CD4-positive, CD25-positive, alpha-beta regulatory T cell (primary cell): ENCODE data around the gene SLC39A1. TPM values are rescaled to one million over a fixed set of nuclear protein-coding genes. Genes with fewer than 3 reads are reported as not detected.

Experiments used
- ATAC-seq, 2 donors: fragments of 150-1000 bp; cut with Tn5 transposase; one replicate each; pipeline ENCODE4 v1.10.0; 2021; ENCODE audit warnings: low read depth in 2 of 2, moderate number of reproducible peaks in 2 of 2, moderate library complexity in 1 of 2
- DNase-seq, 3 donors: peaks; one replicate each; pipeline versions ENCODE4 v3.0.0 to v3.0.0-alpha.2; 2012 to 2022; ENCODE audit warnings: mixed read lengths in 1 of 3
- H3K27ac ChIP-seq: one replicate; pipeline ENCODE4 v1.7.0; 2013; ENCODE audit warnings: mild to moderate bottlenecking, low read length; ENCODE audit not compliant: insufficient read depth, poor library complexity, severe bottlenecking
- H3K27me3 ChIP-seq: one replicate; pipeline ENCODE4 v1.7.0; 2013; ENCODE audit warnings: low read length; ENCODE audit not compliant: control insufficient read depth, insufficient read depth
- H3K36me3 ChIP-seq: one replicate; pipeline ENCODE4 v1.7.0; 2013; ENCODE audit warnings: mild to moderate bottlenecking, low read length, moderate library complexity; ENCODE audit not compliant: control insufficient read depth, insufficient read depth
- H3K4me1 ChIP-seq: 2 replicates; pipeline ENCODE4 v1.7.0; 2013; ENCODE audit warnings: mild to moderate bottlenecking, low read length; ENCODE audit not compliant: insufficient read depth, control insufficient read depth, poor library complexity, severe bottlenecking
- H3K4me3 ChIP-seq: one replicate; pipeline ENCODE4 v1.7.0; 2013; ENCODE audit warnings: low read depth, mild to moderate bottlenecking, low read length, moderate library complexity
- H3K9me3 ChIP-seq, 2 experiments: 1 replicate in 1 of 2; 2 replicates in 1 of 2; pipeline ENCODE4 v1.7.0; 2013; ENCODE audit warnings: low read length in 2 of 2, mild to moderate bottlenecking in 1 of 2, moderate library complexity in 1 of 2; ENCODE audit not compliant: control insufficient read depth in 2 of 2
- H3K27ac Mint-ChIP-seq, 3 donors: one replicate each; pipeline ENCODE4 v1.8.0; 2020 to 2022; ENCODE audit warnings: mild to moderate bottlenecking in 3 of 3, mixed read lengths in 3 of 3, moderate library complexity in 2 of 3
- H3K27me3 Mint-ChIP-seq: one replicate; pipeline ENCODE4 v1.8.0; 2022; ENCODE audit warnings: mild to moderate bottlenecking, mixed read lengths
- H3K36me3 Mint-ChIP-seq: one replicate; pipeline ENCODE4 v1.8.0; 2020; ENCODE audit warnings: mixed read lengths
- H3K4me1 Mint-ChIP-seq, 4 donors: one replicate each; pipeline ENCODE4 v1.8.0; 2020 to 2022; ENCODE audit warnings: mixed read lengths in 4 of 4, mild to moderate bottlenecking in 1 of 4
- H3K4me3 Mint-ChIP-seq, 4 donors: one replicate each; pipeline ENCODE4 v1.8.0; 2020 to 2022; ENCODE audit warnings: mild to moderate bottlenecking in 4 of 4, mixed read lengths in 4 of 4, moderate library complexity in 3 of 4
- H3K9me3 Mint-ChIP-seq, 7 donors: one replicate each; pipeline ENCODE4 v1.8.0; 2020 to 2022; ENCODE audit warnings: mixed read lengths in 7 of 7, mild to moderate bottlenecking in 3 of 7, moderate library complexity in 2 of 7
- polyA plus RNA-seq, 4 donors: library from polyadenylated mRNA; unstranded; fragments of 300-500 nt; fragmentation: Illumina TruSeq; gene quantifications; one replicate each; pipeline ENCODE4 v1.2.3, GENCODE V29; 2021
- total RNA-seq: library from RNA; stranded (reverse); gene quantifications from one replicate; pipeline ENCODE4 v1.2.3, GENCODE V29; 2022

The SLC39A1 gene
- total and polyA plus RNA-seq, 5 donors from 2014 or later, result 15.8 to 42.1 (median 35.0) TPM

DNA sequence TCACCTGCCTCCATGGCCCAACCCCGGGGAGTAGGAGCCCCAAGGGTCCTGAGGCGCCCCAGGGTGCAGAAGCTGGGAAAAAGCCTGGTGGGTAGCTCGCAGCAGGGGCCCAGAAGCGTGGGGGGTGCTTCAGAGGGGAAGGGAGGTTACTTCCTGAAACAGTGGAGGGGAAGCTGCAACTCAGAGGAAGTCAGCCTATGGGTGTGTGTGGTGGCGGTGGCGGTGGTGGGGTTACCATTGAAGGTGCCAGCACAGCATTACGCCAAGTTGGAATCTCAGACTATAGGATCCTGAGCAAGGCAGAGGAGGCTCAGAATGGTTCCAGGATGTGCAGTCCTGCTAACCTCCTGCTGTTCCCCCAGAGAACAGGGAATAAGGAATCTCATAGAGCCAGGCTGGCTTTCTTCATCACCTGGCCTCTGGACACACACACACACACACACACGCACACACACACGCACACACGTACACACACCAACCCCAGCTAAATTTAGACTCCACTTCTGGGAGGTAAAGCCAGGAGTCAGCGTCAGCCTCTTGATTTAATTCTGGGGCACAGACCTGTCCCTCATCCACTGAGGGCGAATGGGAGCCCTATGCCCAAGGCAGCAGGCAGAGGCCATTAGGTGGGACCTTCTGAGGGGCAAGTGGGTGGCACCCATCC is 18.1 kb downstream of the SLC39A1 start:
- Histone ChIP-seq H3K36me3 (peaks cover 54% of the 10 kb centered on the region), H3K4me3 (peak overlapping the region; percentile 91), H3K9me3 (no peaks in the 10 kb centered on the region), H3K4me1 (peaks cover 42% of the 10 kb centered on the region), H3K27ac (peak overlapping the region; percentile 91), H3K27me3 (no peaks in the 10 kb centered on the region)
- Mint-ChIP-seq H3K27me3 (peaks cover 6% of the 10 kb centered on the region), H3K9me3 (no peaks in the 10 kb centered on the region), H3K4me1 (peaks cover 0 to 48% (median 24%) of the 10 kb centered on the region in 4 donors), H3K27ac (peak overlapping the region; percentile 94 to 97 (median 95)), H3K4me3 (peak overlapping the region; percentile 95 to 99 (median 97)), H3K36me3 (peaks cover 24% of the 10 kb centered on the region)
- peak; percentile 66 to 76 for ATAC-seq
- peak; percentile 73 to 91 (median 86) for DNase-seq

DNA sequence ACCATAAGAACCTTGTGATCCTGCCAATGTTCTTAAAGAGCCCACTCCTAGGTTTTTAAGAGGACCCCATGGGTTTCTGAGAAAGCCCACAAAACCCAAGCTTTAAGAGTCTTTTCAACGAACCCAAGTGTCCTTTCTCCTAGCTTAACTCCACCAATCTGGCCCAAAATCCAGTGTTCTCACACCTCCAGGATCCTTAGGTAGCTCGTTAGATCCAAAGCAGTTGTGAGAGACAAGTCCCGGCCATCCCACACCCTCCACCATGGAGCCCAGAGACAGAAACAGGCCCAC is 18.6 kb downstream of the SLC39A1 start:
- Mint-ChIP-seq H3K9me3 (no peaks in the 10 kb centered on the region), H3K4me3 (peak overlapping the region; percentile 95 to 99 (median 97)), H3K36me3 (peaks cover 26% of the 10 kb centered on the region), H3K27me3 (peaks cover 6% of the 10 kb centered on the region), H3K4me1 (peaks cover 0 to 51% (median 22%) of the 10 kb centered on the region in 4 donors), H3K27ac (peak overlapping the region; percentile 94 to 97 (median 95))
- peak overlapping the region; percentile 91 for H3K27ac ChIP-seq
- peaks cover 42% of the 10 kb centered on the region for H3K4me1 ChIP-seq
- no peak for ATAC-seq
- H3K27me3 ChIP-seq, result no peaks in the 10 kb centered on the region
- DNase-seq, result no peak
- peaks cover 53% of the 10 kb centered on the region for H3K36me3 ChIP-seq
- H3K9me3 ChIP-seq, result no peaks in the 10 kb centered on the region
- peak overlapping the region; percentile 91 for H3K4me3 ChIP-seq

DNA sequence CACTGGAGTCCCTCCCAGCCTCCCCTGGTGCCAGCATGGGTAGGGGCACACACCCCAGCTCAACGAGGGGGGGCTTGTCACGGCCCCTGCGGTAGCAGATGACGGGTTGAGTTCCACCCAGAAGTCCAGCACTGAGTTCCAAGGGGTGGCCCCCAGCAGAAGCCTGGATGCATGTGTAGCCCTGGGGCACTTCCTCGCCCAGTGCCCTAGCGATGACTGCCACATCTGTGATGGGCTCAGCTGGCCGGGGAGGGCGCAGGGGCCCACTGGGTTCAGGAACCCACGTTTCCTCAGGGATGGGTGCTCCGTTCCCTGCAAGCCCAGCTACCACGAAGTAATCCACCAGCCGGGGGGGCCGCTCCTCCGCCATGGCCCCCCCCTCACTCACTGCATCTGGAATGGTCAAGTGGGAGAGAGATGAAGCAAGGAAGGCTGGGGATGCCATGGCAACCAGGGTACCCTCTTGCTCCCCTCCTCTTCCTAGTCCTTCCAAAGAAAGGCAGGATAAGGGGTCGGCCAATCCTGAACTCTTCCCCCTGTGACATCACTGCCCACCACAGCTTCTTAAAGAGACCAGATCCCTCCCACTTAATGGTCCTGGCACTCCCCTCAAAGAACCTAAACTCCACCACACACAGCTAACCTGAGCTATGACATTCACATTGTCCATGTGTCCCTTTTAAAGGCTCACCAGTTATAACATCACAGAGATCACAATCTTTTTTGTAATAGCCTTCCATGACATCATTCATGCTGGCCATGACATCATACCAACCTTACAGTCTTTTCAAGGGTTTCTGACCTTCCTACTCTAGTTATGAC is 19.1 kb downstream of the SLC39A1 start:
- no peak for ATAC-seq
- Mint-ChIP-seq H3K4me1 (peaks cover 0 to 52% (median 22%) of the 10 kb centered on the region in 4 donors), H3K9me3 (no peaks in the 10 kb centered on the region), H3K27ac (peak overlapping the region; percentile 94 to 97 (median 95)), H3K36me3 (peaks cover 31% of the 10 kb centered on the region), H3K4me3 (peak overlapping the region; percentile 95 to 99 (median 97)), H3K27me3 (peaks cover 6% of the 10 kb centered on the region)
- no peak for DNase-seq
- Histone ChIP-seq H3K36me3 (peaks cover 55% of the 10 kb centered on the region), H3K4me3 (peak overlapping the region; percentile 91), H3K27me3 (no peaks in the 10 kb centered on the region), H3K9me3 (no peaks in the 10 kb centered on the region), H3K4me1 (peaks cover 42% of the 10 kb centered on the region), H3K27ac (peak overlapping the region; percentile 91)

DNA sequence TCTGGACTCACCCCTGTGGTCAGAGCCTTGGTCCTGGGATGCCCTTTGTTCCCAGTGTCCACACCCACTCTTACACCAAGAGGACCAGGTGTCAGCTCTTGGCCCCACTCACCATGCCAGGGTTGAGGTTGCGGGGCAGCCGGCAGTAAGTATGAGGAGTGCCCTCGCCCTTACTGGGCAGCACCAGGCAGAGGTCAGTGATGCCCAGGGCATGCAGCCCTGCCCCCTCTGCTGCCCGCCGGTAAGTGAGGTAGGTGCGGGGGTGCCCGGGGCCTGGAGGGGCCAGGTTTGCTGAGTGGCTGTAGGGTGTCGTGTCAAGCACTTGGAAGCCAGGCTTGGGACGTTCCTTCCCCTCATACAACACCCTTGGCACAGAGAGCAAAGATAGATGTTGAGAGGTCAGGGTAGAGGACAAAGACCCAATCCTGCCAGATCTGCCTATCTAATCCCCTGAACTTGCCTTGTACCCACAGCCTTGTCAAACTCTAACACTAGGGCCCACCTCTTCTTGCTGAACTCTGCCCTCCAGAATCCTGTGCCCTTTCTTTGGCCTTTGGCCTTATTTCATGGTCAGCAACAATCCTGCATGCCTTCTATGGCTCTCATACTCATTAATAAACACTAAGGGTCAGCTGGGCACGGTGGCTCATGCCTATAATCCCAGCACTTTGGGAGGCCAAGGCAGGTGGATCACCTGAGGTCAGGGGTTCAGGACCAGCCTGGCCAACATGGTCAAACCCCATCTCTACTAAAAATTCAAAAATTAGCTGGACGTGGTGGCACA is 20.4 kb downstream of the SLC39A1 start:
- Histone ChIP-seq H3K4me3 (no peak overlapping the region), H3K9me3 (no peaks in the 10 kb centered on the region), H3K27me3 (no peaks in the 10 kb centered on the region), H3K4me1 (peaks cover 42% of the 10 kb centered on the region), H3K36me3 (peaks cover 49% of the 10 kb centered on the region), H3K27ac (peak overlapping the region; percentile 23)
- peak overlapping the region in 2 of 4 donors; percentile 11 to 76 for H3K4me3 Mint-ChIP-seq
- H3K9me3 Mint-ChIP-seq, result no peaks in the 10 kb centered on the region
- H3K27me3 Mint-ChIP-seq, result peaks cover 6% of the 10 kb centered on the region
- DNase-seq (no peak), ATAC-seq (no peak)
- peaks cover 0 to 58% (median 22%) of the 10 kb centered on the region in 4 donors for H3K4me1 Mint-ChIP-seq
- peak overlapping the region in 2 of 3 donors; percentile 83 to 97 for H3K27ac Mint-ChIP-seq
- H3K36me3 Mint-ChIP-seq, result peaks cover 38% of the 10 kb centered on the region

DNA sequence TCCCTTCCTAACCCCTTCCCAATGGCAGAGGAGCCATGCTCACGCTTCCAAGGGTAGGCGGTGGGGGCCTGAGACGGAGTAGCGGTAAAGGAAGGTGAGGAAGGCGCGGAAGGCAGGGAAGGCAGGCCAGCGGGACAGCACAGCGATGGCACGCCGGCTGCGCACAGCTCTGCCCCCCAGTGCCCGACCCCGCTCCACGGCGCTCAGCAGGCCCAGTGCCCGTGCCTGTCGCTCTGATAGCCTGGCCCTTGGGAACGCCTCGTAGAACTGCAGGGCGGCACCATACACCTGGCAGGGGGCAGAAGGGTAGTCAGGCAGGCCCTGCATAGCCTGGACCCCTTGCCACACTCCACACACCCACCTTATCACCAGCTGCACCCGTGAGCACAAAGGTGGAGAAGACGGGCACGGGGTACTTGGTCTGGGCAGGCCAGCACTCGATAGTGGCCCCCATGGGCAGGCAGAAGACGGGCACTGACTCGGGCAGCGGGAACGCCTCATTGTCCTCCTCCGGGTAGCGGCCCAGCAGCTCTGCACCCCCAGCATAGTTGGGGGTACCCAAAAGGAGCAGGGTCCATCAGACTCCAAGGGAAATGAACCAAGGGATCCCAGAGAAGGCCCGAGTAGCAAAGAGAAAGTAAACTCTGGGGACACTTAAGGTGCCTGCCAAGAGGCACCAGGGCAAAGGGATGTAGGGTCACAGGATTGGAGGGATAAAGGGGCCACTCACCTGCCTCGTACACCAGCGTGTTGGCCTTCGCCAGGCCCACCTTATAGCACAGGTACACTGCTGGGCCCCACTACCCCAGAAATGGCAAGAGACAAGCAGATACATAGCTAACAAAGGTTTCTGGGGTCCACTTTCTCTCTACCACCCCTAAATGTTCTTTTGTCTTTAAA is 21.3 kb downstream of the SLC39A1 start:
- Histone ChIP-seq H3K4me3 (no peak overlapping the region), H3K36me3 (peaks cover 54% of the 10 kb centered on the region), H3K27ac (peak overlapping the region; percentile 23), H3K27me3 (no peaks in the 10 kb centered on the region), H3K4me1 (peaks cover 42% of the 10 kb centered on the region), H3K9me3 (no peaks in the 10 kb centered on the region)
- H3K36me3 Mint-ChIP-seq, result peaks cover 45% of the 10 kb centered on the region
- H3K4me3 Mint-ChIP-seq, result peak overlapping the region in 2 of 4 donors; percentile 22 to 57
- peaks cover 6% of the 10 kb centered on the region for H3K27me3 Mint-ChIP-seq
- DNase-seq (no peak), ATAC-seq (no peak)
- peaks cover 0 to 55% (median 24%) of the 10 kb centered on the region in 4 donors for H3K4me1 Mint-ChIP-seq
- peak overlapping the region in 2 of 3 donors; percentile 31 to 97 for H3K27ac Mint-ChIP-seq
- H3K9me3 Mint-ChIP-seq, result no peaks in the 10 kb centered on the region

DNA sequence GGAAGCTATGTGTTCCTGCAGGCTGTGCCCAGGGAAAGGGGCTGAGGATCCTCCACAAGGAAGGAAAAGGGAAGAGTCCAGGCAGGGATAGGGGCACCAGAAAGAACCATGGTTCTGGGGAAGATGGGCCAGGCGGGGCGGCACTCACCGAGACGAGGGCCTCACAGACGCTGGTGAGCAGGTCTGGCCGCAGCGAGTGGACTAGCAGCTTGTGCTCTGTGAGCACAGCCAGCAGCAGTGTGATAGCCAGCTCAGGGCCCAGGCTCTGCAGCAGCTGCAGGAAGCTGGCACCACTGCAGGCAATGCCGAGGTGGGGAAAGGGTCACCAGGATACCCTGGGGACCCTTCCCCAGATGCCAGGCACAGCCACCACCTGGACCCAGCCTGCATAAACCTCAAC is 22.6 kb downstream of the SLC39A1 start:
- no peak for ATAC-seq
- peaks cover 55% of the 10 kb centered on the region for H3K36me3 Mint-ChIP-seq
- no peak overlapping the region for H3K4me3 ChIP-seq
- H3K27ac ChIP-seq, result no peak overlapping the region
- H3K4me1 ChIP-seq, result peaks cover 36% of the 10 kb centered on the region
- H3K27me3 Mint-ChIP-seq, result peaks cover 6% of the 10 kb centered on the region
- H3K27ac Mint-ChIP-seq, result peak overlapping the region in 2 of 3 donors; percentile 49 to 74
- peaks cover 0 to 50% (median 27%) of the 10 kb centered on the region in 4 donors for H3K4me1 Mint-ChIP-seq
- no peaks in the 10 kb centered on the region for H3K9me3 Mint-ChIP-seq
- H3K4me3 Mint-ChIP-seq, result peak overlapping the region in 2 of 4 donors; percentile 5 to 27
- no peaks in the 10 kb centered on the region for H3K9me3 ChIP-seq
- H3K27me3 ChIP-seq, result no peaks in the 10 kb centered on the region
- peaks cover 67% of the 10 kb centered on the region for H3K36me3 ChIP-seq
- DNase-seq, result no peak

DNA sequence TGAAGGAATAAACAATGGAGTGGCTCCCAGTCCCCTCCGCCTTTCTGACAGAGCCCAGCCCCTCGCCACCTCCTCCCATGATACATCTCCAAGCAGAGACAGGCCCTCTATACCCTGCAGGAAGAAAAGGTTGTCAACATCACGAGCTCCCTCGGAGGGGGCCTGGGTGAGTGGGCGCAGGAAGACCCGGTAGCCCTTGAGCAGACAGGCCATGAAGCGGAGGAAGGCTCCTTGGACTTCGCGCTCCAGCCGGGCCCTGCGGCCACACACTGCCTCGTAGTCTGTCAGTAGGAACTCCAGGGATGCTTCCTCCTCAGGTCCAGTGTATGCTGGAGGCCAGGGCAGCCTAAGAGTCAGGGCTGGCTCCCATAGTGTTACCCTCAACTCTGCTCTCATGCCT is 23.9 kb downstream of the SLC39A1 start:
- Histone ChIP-seq H3K4me1 (peaks cover 24% of the 10 kb centered on the region), H3K9me3 (no peaks in the 10 kb centered on the region), H3K4me3 (no peak overlapping the region), H3K36me3 (peaks cover 80% of the 10 kb centered on the region), H3K27ac (no peak overlapping the region), H3K27me3 (no peaks in the 10 kb centered on the region)
- H3K36me3 Mint-ChIP-seq, result peaks cover 59% of the 10 kb centered on the region
- ATAC-seq (no peak), DNase-seq (no peak)
- H3K4me1 Mint-ChIP-seq, result peaks cover 0 to 42% (median 20%) of the 10 kb centered on the region in 4 donors
- peak overlapping the region in 1 of 4 donors; percentile 31 for H3K4me3 Mint-ChIP-seq
- H3K27me3 Mint-ChIP-seq, result no peaks in the 10 kb centered on the region
- no peaks in the 10 kb centered on the region for H3K9me3 Mint-ChIP-seq
- H3K27ac Mint-ChIP-seq, result peak overlapping the region in 2 of 3 donors; percentile 52 to 67
